ENCODE measurements around the gene PIGN.
A peak's percentile ranks its signal among the peaks of the same experiment; 100 is the strongest.
"Not testable (repeated sequence)": the region's sequence is repeated elsewhere in the genome, so short reads cannot be mapped to it uniquely, and the experiment has no call there.

The PIGN gene

GRCh38 chr18:62183578-62184195 is 3.2 kb downstream of the PIGN start:
- no peak for DNase-seq (ENCODE audit: extremely low read depth in 1 of 2, low read depth in 1 of 2)

- DNase-seq (ENCODE audit: extremely low read depth in 1 of 2, low read depth in 1 of 2), result no peak
Measured at GRCh38 chr18:62182220-62182619, 4.6 kb downstream of the PIGN start.

GRCh38 chr18:62179213-62179612 is 7.6 kb downstream of the PIGN start:
- DNase-seq (ENCODE audit: extremely low read depth in 1 of 2, low read depth in 1 of 2), result no peak

- no peak for DNase-seq (ENCODE audit: extremely low read depth in 1 of 2, low read depth in 1 of 2)
Measured at GRCh38 chr18:62177271-62177670, 9.6 kb downstream of the PIGN start.

DNA sequence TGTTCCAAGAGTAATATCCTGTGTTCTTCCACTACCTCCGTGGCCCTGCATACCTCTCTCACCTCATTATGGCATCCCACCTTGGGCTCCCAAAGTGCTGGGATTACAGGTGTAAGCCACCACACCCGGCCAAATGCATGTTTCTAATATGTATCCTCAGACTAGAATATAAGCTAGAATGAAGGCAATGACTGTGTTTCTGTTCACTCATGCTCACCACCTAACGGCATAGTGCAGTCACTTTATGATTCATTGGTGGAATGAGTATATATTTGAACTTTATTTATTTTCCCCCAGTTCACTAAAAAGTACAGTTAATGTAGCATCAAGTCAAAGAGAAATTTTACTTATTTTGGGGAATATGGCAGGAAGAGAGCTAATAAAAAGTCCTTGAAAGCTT is 11.3 kb downstream of the PIGN start:
- no peak for DNase-seq (ENCODE audit: extremely low read depth in 1 of 2, low read depth in 1 of 2)

DNA sequence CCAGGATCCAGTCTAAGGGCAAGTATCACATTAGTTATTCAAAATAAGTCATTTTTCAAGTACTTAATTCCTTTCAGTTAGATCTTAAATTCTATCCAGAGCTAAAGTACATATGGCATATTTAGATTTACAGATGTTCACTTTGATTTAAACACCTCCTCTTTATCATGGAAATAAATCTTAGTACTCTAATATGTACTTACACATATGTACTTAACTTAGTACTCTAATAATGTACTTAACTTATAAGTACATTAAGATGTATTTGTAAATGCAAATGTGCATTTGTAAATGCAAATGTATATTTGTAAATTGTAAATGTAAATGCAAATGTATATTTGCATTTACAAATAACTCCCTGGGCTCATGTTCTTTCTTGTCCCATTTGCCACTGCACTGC is 14.6 kb downstream of the PIGN start:
- DNase-seq (ENCODE audit: extremely low read depth in 1 of 2, low read depth in 1 of 2), result no peak

- DNase-seq (ENCODE audit: extremely low read depth in 1 of 2, low read depth in 1 of 2), result no peak
Measured at GRCh38 chr18:62170857-62171256, 16.0 kb downstream of the PIGN start.

GRCh38 chr18:62166524-62166923 is 20.3 kb downstream of the PIGN start:
- DNase-seq (ENCODE audit: extremely low read depth in 1 of 2, low read depth in 1 of 2), result not testable (repeated sequence)

GRCh38 chr18:62165583-62165982 is 21.3 kb downstream of the PIGN start:
- DNase-seq (ENCODE audit: extremely low read depth in 1 of 2, low read depth in 1 of 2), result no peak

GRCh38 chr18:62164855-62165487 is 21.9 kb downstream of the PIGN start:
- no peak for DNase-seq (ENCODE audit: extremely low read depth in 1 of 2, low read depth in 1 of 2)

DNA sequence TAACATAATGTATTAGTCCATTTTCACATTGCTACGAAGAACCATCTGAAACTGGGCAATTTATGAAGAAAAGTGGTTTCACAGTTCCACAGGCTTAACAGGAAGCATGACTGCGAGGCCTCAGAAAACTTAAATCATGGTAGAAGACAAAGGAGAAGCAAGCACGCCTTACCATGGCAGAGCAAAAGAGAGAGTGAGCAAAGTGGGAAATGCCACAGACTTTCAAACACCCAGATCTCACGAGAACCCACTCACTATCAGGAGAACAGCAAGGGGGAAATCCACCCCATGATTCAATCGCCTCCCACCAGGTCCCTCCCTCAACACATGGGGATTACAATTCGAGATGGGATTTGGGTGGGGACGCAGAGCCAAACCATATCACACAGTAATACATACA is 22.5 kb downstream of the PIGN start:
- DNase-seq (ENCODE audit: extremely low read depth in 1 of 2, low read depth in 1 of 2), result no peak

GRCh38 chr18:62157843-62158242 is 29.0 kb downstream of the PIGN start:
- DNase-seq (ENCODE audit: extremely low read depth in 1 of 2, low read depth in 1 of 2), result no peak

- no peak for DNase-seq (ENCODE audit: extremely low read depth in 1 of 2, low read depth in 1 of 2)
Measured at GRCh38 chr18:62152844-62153243, 34.0 kb downstream of the PIGN start.

GRCh38 chr18:62151068-62151771 is 35.6 kb downstream of the PIGN start:
- no peak for DNase-seq (ENCODE audit: extremely low read depth in 1 of 2, low read depth in 1 of 2)

GRCh38 chr18:62144338-62144737 is 42.5 kb downstream of the PIGN start:
- DNase-seq (ENCODE audit: extremely low read depth in 1 of 2, low read depth in 1 of 2), result no peak

- no peak for DNase-seq (ENCODE audit: extremely low read depth in 1 of 2, low read depth in 1 of 2)
Measured at GRCh38 chr18:62140259-62140658, 46.6 kb downstream of the PIGN start.

GRCh38 chr18:62138461-62139235 is 48.2 kb downstream of the PIGN start:
- no peak for DNase-seq (ENCODE audit: extremely low read depth in 1 of 2, low read depth in 1 of 2)

DNA sequence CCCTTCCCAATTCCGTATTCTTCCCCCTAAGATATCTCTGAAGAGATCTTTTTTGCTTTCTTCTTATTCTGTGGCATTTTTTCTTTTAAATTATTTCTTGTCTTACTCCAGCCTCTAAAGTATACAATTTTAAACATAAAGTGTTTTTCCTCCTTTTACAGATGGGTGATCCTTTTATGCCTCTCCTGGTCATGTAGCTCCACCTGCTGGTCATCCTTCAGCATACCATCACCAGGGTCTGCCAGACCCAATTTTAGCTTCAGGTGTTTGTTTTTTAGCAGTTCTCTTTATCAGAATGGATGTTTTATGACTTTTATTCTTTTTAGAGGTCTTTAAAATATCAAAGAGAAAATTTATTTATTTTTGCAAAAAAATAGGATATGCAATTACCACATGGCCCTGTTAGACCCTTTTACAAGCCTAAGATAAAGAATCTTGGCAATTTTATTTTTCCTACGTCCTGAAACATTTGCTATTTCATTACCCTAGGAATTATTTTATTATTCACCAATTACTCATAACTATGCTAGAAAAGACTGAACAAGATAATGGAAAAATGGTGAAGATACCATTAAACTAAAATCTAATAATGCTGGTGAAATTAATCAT is 55.5 kb downstream of the PIGN start:
- DNase-seq (ENCODE audit: extremely low read depth in 1 of 2, low read depth in 1 of 2), result peak in 1 of 2 donors; percentile 41

- DNase-seq (ENCODE audit: extremely low read depth in 1 of 2, low read depth in 1 of 2), result no peak
Measured at GRCh38 chr18:62128157-62128556, 58.7 kb downstream of the PIGN start.

GRCh38 chr18:62126737-62127136 is 60.1 kb downstream of the PIGN start:
- no peak for DNase-seq (ENCODE audit: extremely low read depth in 1 of 2, low read depth in 1 of 2)

GRCh38 chr18:62125702-62126101 is 61.2 kb downstream of the PIGN start:
- no peak for DNase-seq (ENCODE audit: extremely low read depth in 1 of 2, low read depth in 1 of 2)

All from stimulated activated CD8-positive, alpha-beta memory T cell treated with anti-CD3 and anti-CD28 coated beads, Interleukin-7, amount 100 ng/mL, for 48 hours (primary cell).